ENCODE measurements around the gene MPEG1. TPM values are rescaled to one million over a fixed set of nuclear protein-coding genes. Genes with fewer than 3 reads are reported as not detected.

MPEG1 gene
- total and polyA plus RNA-seq, 9 of the 15 experiments (the other 6 are each of a cell fraction or from before 2014, with no cell fraction given), result 0.07 TPM; not detected in 8

GRCh38 chr11:59171508-59172322 is 41.0 kb downstream of the MPEG1 start, which contains the start of gene DTX4 (continued):
- TF ChIP-seq ZBTB40 (IDR thresholded peaks at IDR 0.05) (peak; percentile 46; the same call in 1 of the 2 replicates), ZBTB40 (CRISPR knock-in tag; IDR thresholded peaks at IDR 0.05) (no peak), PYGO2 (tag; IDR thresholded peaks at IDR 0.05) (no peak), MEIS2 (IDR thresholded peaks at IDR 0.05; ENCODE audit: partially characterized antibody) (peak; percentile 74), HDAC6 (IDR thresholded peaks at IDR 0.05; ENCODE audit: low read depth, low read length) (no peak), ZNF311 (CRISPR knock-in tag; IDR thresholded peaks at IDR 0.05) (no peak), PCBP2 (IDR thresholded peaks at IDR 0.05; ENCODE audit: low read depth, low read length, poor library complexity, severe bottlenecking) (no peak), NFRKB (IDR thresholded peaks at IDR 0.05; ENCODE audit: low read depth) (no peak), GMEB1 (CRISPR knock-in tag; IDR thresholded peaks at IDR 0.05) (no peak), CXXC5 (CRISPR knock-in tag; IDR thresholded peaks at IDR 0.05) (peak; percentile 63; the same call in 1 of the 2 replicates), ZFP30 (CRISPR knock-in tag; IDR thresholded peaks at IDR 0.05; ENCODE audit: borderline replicate concordance) (no peak), ZBED1 (IDR thresholded peaks at IDR 0.05) (no peak), CTCFL (IDR thresholded peaks at IDR 0.05; ENCODE audit: borderline replicate concordance, insufficient read depth, low read depth, low read length, poor library complexity, severe bottlenecking) (peak; percentile 61)
